K562 (cell line): ENCODE measurements around the gene PRDM8.

Source experiments
- AFF4 ChIP-seq: sonication (generic); formaldehyde crosslinking; IDR thresholded peaks from 2 replicates; pipeline ENCODE4 v1.8.0; 2023; ENCODE audit warnings: mild to moderate bottlenecking, missing genetic modification reagents
- CTCF ChIP-seq, 3 experiments: IDR thresholded peaks in 2 of 3; conservative IDR thresholded peaks in 1 of 3; 2 replicates each; pipeline ENCODE4 v1.5.1; 2011 to 2012; ENCODE audit warnings: low read length in 3 of 3, mild to moderate bottlenecking in 3 of 3, control low read depth in 2 of 3, improper control_type of control experiment in 1 of 3, inconsistent platforms in 1 of 3, low read depth in 1 of 3, mixed read lengths in 1 of 3, moderate library complexity in 1 of 3; ENCODE audit not compliant: insufficient read depth in 2 of 3
- PTBP1 ChIP-seq: fragments of 200-400 bp; formaldehyde crosslinking; IDR thresholded peaks from 2 replicates; pipeline ENCODE4 v1.6.1; 2017; ENCODE audit warnings: low read depth, low read length
- SMARCE1 ChIP-seq: fragments of 450-650 bp; IDR thresholded peaks from 2 replicates; pipeline ENCODE4 v1.7.1; 2016; ENCODE audit warnings: mild to moderate bottlenecking
- TRIM28 ChIP-seq: fragments of 450-650 bp; IDR thresholded peaks from 2 replicates; pipeline ENCODE4 v1.6.1; 2017
- ZNF311 ChIP-seq: fragments of 250-450 bp; sonication (Bioruptor Pico); IDR thresholded peaks from 2 replicates; pipeline ENCODE4 v1.4.0; 2020; ENCODE audit warnings: mild to moderate bottlenecking, moderate library complexity

GRCh38 chr4:80173841-80174240 is 23.5 kb upstream of the PRDM8 start:
- TF ChIP-seq AFF4 (CRISPR knock-in tag): no peak
- no peak for TF ChIP-seq SMARCE1
- no peak for TF ChIP-seq ZNF311 (CRISPR knock-in tag)
- no peak for TF ChIP-seq TRIM28
- TF ChIP-seq CTCF (IDR thresholded peaks at IDR 0.05 in 2 of 3, conservative IDR thresholded peaks at IDR 0.05 in 1 of 3; ENCODE audit: insufficient read depth in 2 of 3, low read depth in 1 of 3, low read length in 3 of 3): no peak
- no peak for TF ChIP-seq PTBP1
